KBM-7 (cell line): ENCODE results near the gene DPP4.
"Not testable (repeated sequence)": the region's sequence is repeated elsewhere in the genome, so short reads cannot be mapped to it uniquely, and the experiment has no call there.

Source experiments
- DNase-seq: peaks from one replicate; pipeline ENCODE4 v3.0.0-alpha.2; 2015
- in situ Hi-C: fragments of 300-500 bp; cut with MboI; formaldehyde crosslinking; loops from 2 replicates; pipeline ENCODE4 v1.14.3; 2020; ENCODE audit warnings: low sequenced_read_pairs, low pct_unique_long_range_greater_than_20kb, mixed read lengths

DPP4 gene

DNA sequence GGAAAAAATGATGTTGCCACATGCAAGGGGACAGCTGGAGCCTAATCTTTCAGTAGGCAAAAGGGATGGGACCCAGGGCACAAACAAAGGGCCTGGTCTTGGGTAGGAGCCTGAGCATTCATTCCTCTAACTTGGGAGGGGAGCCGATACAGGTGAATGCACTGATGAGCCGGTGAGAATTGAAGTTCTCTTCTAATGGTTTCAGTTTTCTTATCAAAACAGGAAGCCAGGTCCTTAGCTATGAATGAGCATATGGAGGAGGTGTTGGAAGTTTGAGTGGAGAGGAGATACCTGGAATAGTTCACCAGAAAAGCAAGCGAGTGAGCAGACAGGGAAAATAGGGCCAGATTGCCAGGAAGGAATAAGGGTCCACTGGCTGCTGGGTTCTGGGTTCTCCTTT lies 10.1 kb downstream of the DPP4 start:
- in situ Hi-C loops = no loop called here
- no peak for DNase-seq

DNA sequence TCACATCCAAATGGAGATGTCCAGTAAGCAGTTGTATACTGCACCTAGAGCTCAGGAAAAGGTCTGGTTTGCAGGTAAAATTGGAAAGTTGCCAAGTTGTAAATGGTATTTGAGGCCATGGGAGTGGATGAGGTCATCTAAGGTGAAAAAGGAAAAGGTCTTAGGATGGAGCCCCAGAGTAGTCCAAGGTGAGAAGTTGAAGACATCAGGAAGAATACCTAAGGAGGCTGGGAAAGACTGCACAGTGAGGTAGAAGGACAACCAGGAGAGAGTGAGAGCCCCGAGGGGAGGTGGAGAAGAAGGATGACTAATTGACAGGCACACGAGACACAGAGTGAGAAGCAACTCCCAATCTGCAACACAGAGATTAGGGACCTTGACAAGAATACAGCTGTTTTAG lies 10.7 kb downstream of the DPP4 start:
- in situ Hi-C loops = no loop called here
- no peak for DNase-seq

DNA sequence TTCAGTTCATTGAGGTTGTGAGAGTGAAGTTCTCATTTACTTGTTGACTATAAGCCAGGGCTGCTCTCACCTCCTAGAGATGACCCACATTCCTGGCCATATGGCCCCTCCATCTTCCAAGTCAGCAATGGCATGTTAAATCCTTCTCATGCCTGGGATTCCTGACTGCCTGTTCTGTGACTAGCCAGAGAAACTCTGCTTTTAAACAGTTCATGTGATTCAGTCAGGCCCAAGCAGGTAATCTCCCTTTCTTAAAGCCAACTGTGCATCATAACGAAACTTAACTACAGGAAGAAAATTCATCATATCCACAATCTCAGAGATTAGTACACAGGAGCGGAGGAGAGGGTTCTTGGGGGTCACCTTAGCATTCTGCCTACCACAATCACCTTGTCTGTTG lies 11.5 kb downstream of the DPP4 start:
- in situ Hi-C loops = no loop called here
- DNase-seq = no peak

DNA sequence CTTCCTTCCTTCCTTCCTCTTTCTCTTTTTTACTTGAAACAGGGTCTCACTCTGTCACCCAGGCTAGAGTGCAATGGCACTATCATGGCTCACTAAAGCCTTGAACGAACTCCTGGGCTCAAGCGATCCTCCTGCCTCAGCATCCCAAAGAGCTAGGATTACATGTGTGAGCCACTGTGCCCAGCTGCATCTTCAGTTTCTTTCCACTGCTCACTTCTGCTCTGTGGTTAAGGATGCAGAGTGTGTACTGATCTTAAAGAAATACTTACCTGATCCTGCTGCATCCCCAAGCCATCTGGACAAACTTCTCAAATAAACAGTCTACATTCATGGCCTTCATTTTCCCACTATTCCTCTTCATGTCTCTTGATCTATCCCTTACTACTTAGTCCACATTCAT lies 13.0 kb downstream of the DPP4 start:
- in situ Hi-C loops = no loop called here
- DNase-seq = no peak

DNA sequence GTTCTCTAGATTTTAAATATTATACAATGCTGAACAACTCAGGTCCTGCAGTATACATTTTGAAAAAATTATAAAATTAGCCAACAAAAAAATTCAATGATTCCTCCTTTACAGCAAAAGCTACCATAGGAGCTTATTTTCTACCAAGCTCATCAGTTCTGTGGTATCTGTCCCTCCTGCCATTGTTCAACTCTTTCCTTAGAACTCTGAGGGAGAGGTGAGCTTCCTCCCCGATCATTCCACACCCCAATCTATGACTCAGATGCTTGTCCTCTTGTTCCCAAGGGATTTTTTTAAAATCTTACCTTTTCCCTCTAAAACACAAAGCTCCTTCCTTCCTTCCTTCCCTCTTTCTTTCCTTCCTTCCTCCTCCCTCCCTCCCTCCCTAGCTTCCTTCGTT lies 13.5 kb downstream of the DPP4 start:
- no peak for DNase-seq

DNA sequence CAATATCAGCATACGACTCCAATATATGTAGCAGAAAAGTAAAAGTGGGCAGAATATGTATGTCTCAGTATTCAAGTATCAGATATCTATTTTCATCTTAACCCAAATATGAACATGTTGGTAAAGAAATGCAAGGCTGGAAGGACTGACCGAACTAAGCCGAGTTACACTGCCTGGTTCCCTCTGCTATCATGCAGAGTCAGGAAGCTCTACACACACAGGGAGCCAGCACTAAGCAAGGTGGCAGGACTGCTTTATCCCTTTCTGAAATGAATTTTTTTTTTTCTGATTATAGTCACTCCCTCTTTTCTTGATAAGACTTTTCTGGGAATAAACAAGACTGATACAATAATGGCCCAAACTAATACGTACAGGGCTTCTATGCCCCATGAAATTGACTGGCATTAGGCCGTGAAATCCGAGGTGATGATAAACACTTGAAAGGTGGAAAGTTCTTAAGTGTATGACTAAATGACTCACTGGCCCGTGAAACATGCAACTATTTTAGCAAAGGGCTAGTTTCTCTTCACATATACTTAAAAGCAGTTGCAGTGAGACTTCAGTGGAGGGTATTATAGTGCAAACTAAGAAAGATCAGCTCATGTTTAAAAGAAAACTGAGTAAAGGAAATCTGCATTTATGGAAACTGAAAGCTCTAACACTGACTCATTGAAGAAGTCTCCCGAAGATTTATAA lies 14.9 kb downstream of the DPP4 start:
- DNase-seq = no peak
- in situ Hi-C loops = no loop called here

More for the DNA sequence above, 13.5 kb downstream of the DPP4 start:
- in situ Hi-C loops = no loop called here

DNA sequence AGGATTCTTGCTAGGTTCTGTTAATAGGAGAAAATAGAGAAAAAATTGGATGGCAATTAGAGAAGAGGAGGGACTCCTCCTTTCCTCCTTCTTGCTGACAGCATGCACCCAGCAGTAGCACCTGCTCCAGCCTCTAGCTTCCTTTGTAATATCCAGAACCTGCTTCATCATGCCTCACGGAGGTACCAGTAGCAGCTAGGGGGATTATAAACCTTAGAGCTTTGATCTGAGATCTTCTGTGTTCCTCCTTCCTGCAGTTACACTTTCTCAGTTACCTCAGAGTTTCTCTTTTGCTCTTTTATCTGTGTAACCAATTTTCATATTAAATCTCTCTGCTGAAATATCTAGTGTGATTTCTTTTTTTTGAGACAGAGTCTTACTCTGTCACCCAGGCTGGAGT lies 16.6 kb downstream of the DPP4 start:
- in situ Hi-C loops = no loop called here
- DNase-seq = no peak

DNA sequence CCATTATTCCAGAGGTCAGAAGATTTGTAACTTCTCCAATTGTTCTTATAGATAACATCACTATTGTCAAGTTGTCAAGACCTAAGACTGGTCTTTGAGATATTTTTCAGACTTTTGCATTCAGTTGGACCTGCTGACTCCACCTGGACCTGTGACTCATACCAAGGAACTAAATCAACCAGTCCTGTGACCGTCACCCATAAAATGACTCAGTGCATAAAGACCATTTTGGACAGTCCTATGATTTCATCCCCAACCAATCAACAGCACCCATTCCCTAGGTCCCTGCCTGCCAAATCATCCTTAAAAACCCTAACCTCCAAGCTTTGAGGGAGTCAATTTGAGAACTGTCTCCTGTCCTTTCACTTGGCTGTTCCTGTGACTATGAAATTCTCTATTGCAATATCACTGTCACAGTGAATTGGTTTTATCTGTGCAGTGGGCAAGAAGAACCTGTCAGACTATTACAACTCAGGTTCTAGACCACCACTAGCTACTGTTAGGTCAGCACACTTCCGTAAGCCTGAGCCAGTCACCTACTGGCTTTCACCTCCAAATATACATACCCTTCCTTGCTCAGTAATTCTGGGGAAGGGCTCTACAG lies 17.1 kb downstream of the DPP4 start:
- in situ Hi-C loops = no loop called here
- no peak for DNase-seq

DNA sequence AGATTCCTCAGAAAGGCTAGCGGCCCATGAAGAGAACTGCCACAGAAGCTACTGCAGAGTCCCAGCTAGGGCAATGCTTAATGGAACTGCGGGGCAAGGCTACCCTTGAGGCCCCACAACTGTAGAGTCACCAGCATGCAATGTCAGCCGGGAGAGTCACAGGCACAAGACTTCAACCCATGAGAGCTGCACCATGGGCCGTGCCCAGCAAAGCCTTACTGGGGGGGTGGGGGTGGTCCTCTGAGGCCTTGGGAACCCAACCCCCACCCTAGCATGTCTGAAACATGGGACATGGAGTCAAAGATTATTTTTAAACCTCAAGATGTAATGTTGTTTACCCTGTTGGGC lies 20.2 kb downstream of the DPP4 start:
- in situ Hi-C loops = no loop called here
- no peak for DNase-seq

DNA sequence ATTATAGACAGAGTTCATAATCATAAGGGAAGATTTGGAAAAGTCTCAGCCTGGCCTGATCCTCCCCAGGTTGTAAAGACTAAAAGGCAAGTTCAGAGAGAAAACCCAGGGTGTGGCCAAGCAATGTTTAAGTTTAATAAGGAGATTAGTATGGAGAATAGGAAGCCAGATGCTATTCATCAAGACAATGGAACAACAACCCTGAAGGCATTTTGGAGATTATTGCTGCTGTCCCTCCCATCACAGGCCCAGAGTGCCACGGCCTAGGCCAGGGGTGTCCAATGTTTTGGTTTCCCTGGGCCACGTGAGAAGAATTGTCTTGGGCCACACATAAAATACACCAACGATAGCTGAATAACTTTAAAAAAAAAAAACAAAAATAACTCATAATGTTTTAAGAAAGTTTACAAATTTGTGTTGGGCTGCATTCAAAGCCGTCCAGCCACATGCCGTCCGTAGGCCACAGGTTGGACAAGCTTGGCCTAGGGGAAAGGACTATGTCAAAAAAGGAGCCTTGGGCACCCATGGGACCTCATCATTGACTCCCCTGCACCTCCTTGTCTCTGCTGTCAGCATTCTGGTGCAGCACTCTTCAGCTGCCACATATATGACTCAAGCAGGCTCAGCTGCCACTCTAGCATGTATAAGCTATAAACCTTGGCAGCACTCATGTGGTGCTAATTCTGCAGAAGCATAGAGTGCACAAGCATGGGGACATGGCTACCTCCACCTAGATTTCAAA lies 20.8 kb downstream of the DPP4 start:
- no peak for DNase-seq
- in situ Hi-C loops = no loop called here

DNA sequence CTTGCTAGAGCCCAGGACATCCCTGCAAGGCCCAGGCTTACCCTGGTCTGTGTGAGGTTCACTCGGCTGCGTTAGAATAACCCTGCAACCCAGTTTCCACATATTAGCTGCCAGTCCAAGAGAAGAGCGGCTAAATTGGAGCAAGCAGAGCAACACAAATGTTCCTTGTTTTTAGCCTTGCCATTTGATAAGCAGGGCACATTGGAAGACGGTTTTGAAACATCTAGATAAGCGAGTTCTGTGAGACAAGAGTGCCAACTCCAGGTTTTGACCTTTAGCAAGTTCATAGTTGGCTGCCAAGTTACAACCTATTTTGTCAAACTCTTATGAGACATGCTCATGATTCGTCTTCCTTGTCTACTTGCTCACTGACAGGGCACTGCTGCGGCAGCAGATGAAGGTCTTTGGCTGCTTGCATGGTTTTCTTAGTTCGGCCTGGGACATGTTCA lies 23.5 kb downstream of the DPP4 start:
- in situ Hi-C loops = no loop called here
- no peak for DNase-seq

DNA sequence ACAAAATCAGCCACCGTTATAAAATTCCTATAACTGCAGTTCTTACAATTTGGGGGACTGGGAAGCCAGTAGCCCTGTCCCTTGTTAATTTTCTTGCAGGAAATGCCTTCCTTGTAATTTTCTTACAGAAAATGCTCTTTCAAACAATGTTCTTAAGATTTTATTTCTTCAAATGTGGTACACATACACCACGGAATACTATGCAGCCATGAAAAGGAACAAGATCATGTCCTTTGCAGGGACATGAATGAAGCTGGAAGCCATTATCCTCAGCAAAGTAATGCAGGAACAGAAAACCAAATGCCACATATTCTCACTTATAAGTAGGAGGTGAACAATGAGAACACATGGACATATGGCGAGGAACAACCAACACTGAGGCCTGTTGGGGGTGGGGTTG lies 24.9 kb downstream of the DPP4 start:
- in situ Hi-C loops, DNase-seq: not testable (repeated sequence)

DNA sequence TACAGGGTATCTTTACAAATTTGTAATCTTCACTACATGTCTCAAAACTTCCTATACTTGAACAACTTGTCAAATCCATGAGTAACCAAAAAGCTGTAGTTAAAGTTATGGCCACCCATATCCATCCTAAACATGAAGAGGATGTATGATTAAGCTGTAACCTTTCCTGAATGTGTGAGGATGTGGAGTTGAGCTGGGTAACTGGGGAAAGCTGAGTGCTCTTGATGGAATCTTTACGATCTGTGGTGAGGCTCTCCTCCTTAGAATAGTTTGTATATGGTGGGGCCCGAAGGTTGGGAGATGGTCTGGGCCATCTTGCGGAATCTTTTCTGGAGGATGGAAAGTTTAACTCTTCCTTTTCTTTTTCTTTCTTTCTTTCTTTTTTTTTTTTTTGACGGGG lies 29.4 kb downstream of the DPP4 start:
- in situ Hi-C loops = no loop called here
- no peak for DNase-seq

DNA sequence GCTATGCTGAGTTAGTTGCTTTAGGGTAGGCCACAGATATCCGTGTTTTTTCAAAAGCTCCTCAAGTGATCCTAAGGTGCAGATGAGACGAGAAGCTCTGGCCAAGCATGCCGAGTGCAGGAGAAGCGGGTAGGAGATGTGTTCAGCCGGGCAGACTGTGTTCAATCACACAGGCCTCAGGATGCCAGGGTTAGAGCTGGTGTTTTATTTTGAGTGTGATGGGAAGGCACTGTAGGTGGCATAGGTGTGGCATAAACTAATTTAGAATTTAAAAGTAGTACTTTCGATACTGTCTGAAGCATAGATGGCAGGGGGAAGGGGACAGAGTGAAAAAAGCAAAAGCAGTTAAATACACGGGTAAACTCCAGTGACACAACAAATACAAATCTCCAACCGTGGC lies 30.9 kb downstream of the DPP4 start:
- no peak for DNase-seq
- in situ Hi-C loops = no loop called here

DNA sequence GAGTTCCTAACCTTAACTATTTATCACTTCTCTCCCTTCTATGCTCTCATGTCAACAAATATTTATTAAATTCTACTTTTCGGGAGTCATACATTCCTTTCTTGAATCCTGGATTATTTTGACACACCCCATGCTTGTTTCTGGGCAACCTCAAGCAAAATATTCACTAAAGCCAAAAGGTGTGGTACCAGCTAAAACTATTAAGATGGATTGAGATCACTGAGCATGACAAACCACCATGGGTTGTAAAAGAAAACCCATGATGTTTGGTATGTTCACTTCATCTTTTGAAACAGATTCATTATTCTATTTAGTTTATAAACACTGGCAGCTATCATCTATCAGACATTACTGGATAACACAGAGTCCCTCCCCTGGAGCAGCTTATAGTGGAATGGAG lies 32.5 kb downstream of the DPP4 start:
- in situ Hi-C loops = no loop called here

DNA sequence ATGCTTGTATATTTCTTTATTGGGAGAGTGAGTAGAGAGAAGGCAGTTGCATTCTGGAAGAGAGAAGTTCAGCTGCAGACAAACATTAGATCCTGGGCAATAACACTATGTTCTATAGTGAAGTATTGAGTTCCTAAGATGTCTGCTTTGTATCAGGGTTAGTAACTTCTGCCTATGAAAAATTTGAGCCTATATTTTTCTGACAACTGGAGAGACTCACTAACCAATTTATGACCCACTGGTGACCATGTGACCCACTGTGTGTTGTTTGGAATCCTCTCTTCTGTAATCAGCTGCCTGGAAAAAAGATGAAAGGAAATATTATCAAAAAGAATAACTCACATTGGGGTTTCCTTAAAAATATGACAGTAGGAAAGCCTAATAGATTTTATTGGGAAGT lies 35.3 kb downstream of the DPP4 start:
- in situ Hi-C loops = no loop called here

More for the DNA sequence above, 32.5 kb downstream of the DPP4 start:
- DNase-seq = no peak

DNA sequence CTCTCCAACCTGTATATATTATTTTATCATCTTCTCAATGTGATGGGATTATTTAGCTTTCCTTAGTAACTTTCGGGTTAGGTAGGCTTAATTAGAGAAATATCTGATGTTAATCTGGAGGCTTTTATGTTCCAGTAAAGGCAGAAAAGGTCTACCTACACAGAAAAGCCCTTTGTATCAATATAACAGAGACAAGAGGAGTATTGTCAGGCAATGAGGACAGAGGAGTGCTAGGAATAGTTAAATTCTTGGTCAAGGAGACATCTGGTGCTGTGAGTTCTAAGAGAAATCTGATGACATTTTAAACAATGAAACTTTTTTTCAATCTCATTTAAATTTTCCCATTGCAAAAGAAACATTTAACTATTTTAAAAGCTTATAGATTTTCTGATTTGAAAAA lies 36.1 kb downstream of the DPP4 start:
- DNase-seq = no peak
- in situ Hi-C loops = no loop called here

More for the DNA sequence above, 35.3 kb downstream of the DPP4 start:
- no peak for DNase-seq

DNA sequence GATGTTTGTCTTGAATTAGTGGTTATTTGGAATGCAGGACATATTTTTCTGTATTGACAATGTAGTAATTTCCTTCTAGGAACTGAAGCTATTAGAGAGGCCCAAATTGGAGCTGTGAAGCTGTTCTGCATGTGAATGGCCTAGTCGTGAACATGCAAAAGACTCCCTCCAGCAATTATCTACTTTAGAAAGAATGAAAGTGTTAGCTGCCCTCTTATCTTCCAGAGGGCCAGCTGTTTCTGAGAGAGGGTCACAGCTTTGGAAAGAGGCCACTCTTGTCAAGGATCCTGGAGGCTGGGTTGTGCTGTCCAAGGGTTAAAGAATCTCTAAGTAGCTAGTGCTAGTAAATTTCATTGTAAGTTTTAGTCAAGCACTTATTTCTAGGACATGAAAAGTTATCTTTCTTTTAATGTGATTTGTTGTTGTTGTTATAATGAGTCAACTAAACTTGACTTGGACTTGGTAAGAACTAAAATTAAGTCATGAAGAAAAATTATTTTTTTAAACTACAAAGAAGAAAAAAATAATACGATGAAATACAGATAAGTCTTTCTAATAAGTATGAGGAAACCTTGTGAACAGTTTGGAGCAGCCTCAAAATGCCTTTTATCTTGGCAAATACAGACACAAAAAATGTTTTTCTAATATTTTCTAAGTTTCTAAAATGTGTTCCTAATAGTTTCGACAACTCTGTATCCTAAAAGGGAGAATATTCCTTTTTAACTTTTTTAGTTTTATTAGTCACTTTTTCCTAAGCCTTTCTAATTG lies 36.8 kb downstream of the DPP4 start:
- in situ Hi-C loops = no loop called here
- DNase-seq = no peak

DNA sequence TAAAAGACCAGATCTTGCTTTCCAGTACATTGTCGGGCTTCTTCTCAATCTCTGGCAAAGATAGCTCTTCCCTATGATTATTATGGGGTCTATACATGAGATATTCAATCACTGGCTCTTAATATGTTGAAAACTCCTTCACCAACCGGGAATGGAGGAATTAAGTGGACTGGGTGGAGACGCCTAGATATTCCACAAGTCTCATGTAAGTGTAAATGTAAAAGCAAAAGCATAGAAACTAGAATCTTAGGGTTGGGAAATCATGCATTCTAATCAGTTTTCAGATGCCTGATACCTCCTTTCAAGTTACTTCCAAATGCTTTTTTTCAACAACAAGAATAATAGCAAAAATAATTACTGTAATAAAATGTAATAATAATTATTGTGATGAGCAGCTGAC lies 38.0 kb downstream of the DPP4 start:
- in situ Hi-C loops = no loop called here
- no peak for DNase-seq
